Right lobe of liver (tissue), 6 donors: ENCODE results near the gene TRAIP. TPM values are rescaled to one million over a fixed set of nuclear protein-coding genes. Genes with fewer than 3 reads are reported as not detected.

Experiments used
- ATAC-seq, 4 donors: fragments of 200-7000 bp; cut with Tn5 transposase; one replicate each; pipeline ENCODE4 v1.9.1; 2020; ENCODE audit warnings: mild to moderate bottlenecking in 4 of 4, moderate library complexity in 4 of 4
- DNase-seq, 3 donors: peaks; one replicate each; pipeline ENCODE4 v3.0.0-alpha.2; 2020
- H3K27ac ChIP-seq, 3 donors: fragments of 200-600 bp; one replicate each; pipeline ENCODE4 v1.8.0; 2022
- H3K27me3 ChIP-seq, 2 donors: fragments of 200-600 bp; one replicate each; pipeline ENCODE4 v1.8.0; 2022
- H3K36me3 ChIP-seq, 4 donors: fragments of 200-600 bp; sonication (generic) in 1 of 4; one replicate each; pipeline versions ENCODE4 v1.5.1 to v1.8.0; 2017 to 2022; ENCODE audit warnings: control low read depth in 1 of 4
- H3K4me1 ChIP-seq, 4 donors: fragments of 200-600 bp; sonication (generic) in 1 of 4; one replicate each; pipeline versions ENCODE4 v1.5.1 to v1.8.0; 2017 to 2022; ENCODE audit warnings: control low read depth in 1 of 4
- H3K4me3 ChIP-seq, 3 donors: fragments of 200-600 bp; one replicate each; pipeline ENCODE4 v1.8.0; 2022
- H3K9me3 ChIP-seq, 4 donors: fragments of 200-600 bp; sonication (generic) in 1 of 4; one replicate each; pipeline versions ENCODE4 v1.5.1 to v1.8.0; 2017 to 2022; ENCODE audit warnings: control low read depth in 1 of 4
- POLR2A ChIP-seq: fragments of 450-650 bp; IDR thresholded peaks from one replicate; pipeline ENCODE4 v1.6.1; 2017; ENCODE audit warnings: antibody characterized with exemption, mild to moderate bottlenecking
- WGBS: methylation state at CpG from one replicate; pipeline ENCODE4 v1.1.6; 2018; ENCODE audit warnings: low coverage, low lambda C conversion rate; ENCODE audit not compliant: insufficient coverage; ENCODE audit errors: missing lambda C conversion rate; 5-methylcytosine and 5-hydroxymethylcytosine counted together
- intact Hi-C, 2 donors: fragments of 100-400 bp; cut with DNase I; formaldehyde crosslinking; loops; one replicate each; pipeline versions ENCODE4 v1.11.2 to v1.14.1; 2022
- total RNA-seq, 6 experiments: library from RNA; depleted of rRNA in 2 of 6; stranded (reverse); fragments of >200 nt in 2 of 6; fragmentation: NEBNext Ultra II Directional in 3 of 6; extraction: Animal tissue kit (Norgen Biotek cat#: 25700) in 3 of 6; gene quantifications; one replicate each; pipeline versions ENCODE4 v1.1.0 to v1.2.4, GENCODE V29; 2016 to 2023
- TF ChIP-seq, protein P1 (sequence below), 4 donors: fragments of 200-600 bp in 3 of 4; fragments of 450-650 bp in 1 of 4; IDR thresholded peaks; one replicate each; pipeline versions ENCODE4 v1.5.1 to v1.8.0; 2016 to 2022; ENCODE audit warnings: antibody characterized with exemption in 4 of 4, mild to moderate bottlenecking in 2 of 4
- donor health status: DM: no; HTN: yes; CAD: no.
- donor health status: DM: no; HTN: no; CAD: no.
- donor health status: DM: no; HTN: no; CAD: no.
- donor health status: DM: no; HTN: yes; CAD: no.
- donor health status: DM: no; HTN: yes; CAD: no.

TRAIP gene
- total RNA-seq, 6 experiments from 2014 or later, result 0.55 to 3.1 (median 0.98) TPM

DNA sequence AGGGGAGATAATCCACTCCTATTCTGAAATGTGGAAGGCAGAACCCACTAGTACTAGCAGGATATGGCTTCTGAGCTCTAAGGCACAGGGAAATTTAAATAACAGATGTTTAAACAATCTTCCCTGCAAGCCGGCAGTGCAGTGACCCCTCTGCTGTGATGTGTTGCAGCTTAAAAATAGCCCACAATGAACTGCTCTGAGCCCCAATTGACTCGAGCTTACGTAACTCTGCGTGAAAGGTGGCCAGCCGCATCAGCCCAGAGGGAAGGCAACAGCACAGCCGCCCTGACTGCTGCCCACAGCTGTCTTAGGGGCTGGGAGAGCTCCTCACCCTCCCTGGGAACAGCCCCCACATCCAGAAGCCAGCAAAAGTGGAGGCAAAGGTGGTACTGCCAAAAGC lies 25.8 kb upstream of the TRAIP start:
- H3K27me3 ChIP-seq, result no peaks in the 10 kb centered on the region
- H3K36me3 ChIP-seq, result no peaks in the 10 kb centered on the region
- 30% methylated on average over 2 of the region's 6 CpGs for WGBS
- DNase-seq, result no peak
- H3K4me1 ChIP-seq, result no peaks in the 10 kb centered on the region
- intact Hi-C loops, result no loop called here
- no peak for TF ChIP-seq POLR2A
- TF ChIP-seq, protein P1, sequence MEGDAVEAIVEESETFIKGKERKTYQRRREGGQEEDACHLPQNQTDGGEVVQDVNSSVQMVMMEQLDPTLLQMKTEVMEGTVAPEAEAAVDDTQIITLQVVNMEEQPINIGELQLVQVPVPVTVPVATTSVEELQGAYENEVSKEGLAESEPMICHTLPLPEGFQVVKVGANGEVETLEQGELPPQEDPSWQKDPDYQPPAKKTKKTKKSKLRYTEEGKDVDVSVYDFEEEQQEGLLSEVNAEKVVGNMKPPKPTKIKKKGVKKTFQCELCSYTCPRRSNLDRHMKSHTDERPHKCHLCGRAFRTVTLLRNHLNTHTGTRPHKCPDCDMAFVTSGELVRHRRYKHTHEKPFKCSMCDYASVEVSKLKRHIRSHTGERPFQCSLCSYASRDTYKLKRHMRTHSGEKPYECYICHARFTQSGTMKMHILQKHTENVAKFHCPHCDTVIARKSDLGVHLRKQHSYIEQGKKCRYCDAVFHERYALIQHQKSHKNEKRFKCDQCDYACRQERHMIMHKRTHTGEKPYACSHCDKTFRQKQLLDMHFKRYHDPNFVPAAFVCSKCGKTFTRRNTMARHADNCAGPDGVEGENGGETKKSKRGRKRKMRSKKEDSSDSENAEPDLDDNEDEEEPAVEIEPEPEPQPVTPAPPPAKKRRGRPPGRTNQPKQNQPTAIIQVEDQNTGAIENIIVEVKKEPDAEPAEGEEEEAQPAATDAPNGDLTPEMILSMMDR (IDR thresholded peaks at IDR 0.05), result no peak
- no peak overlapping the region for H3K27ac ChIP-seq
- no peaks in the 10 kb centered on the region for H3K9me3 ChIP-seq
- ATAC-seq, result peak in 3 of 4 donors; percentile 29 to 32 (median 32)
- no peak overlapping the region for H3K4me3 ChIP-seq

DNA sequence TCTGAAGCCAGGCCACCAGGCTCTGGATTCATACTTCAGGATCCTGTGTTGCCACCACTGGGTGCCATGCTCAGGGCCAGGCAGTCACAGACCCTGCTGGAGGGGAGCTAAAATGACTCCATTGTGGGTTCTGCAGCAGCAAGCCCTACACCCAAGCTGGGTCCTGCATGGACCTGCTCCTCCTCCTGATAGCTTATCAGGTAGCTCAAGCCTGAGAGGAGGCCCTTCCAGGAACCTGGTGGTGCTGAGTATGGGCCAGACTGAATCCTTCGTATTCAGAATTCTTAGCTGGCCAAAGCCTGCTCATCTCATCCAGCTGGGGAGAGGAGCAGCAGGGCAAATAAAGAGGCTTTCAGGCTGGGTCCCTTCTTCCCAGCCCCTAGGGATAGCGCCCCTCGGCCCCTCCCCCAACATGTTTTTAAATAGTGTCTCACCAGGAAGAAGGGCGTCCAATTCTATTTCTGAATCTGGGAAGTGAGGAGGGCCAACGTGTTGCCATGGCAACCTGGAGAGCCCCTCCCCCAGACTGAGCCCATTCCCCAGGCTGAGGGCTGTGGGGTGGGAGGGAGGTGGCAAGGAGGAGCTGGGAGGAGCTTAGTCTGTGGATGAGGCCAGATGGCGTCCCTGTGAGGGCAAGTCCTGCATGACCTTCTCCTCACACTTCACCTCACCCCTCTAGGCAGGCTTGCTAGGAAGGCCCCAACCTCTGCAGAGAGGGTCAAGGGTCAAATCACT lies 24.4 kb upstream of the TRAIP start:
- ATAC-seq, result no peak
- DNase-seq, result no peak
- no peak overlapping the region for H3K4me3 ChIP-seq
- TF ChIP-seq, protein P1 (IDR thresholded peaks at IDR 0.05), result no peak
- no peak for TF ChIP-seq POLR2A
- no peaks in the 10 kb centered on the region for H3K36me3 ChIP-seq
- no peaks in the 10 kb centered on the region for H3K9me3 ChIP-seq
- H3K27ac ChIP-seq, result no peak overlapping the region
- WGBS, result 33% methylated on average over 2 of the region's 6 CpGs
- H3K4me1 ChIP-seq, result no peaks in the 10 kb centered on the region
- no peaks in the 10 kb centered on the region for H3K27me3 ChIP-seq
- intact Hi-C loops, result no loop called here

DNA sequence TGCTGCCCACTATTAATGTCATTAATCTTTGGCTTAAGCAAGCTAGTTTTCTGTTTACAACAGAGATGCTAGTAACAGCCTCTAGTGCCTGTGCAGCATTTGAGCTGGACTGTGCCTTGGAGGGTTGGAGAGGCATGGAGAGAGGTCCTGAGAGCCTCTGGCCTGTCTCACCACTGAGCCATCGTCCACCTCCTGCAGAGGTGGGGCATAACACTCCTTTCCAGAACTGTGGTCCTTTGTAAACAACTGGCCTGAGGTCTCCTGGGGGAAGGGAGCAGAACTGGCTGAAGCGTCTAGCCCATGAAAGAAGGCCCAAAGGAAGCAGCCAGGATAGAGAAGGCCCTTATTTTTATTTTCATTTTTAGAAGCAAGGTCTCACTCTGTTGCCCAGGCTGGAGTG lies 23.4 kb upstream of the TRAIP start:
- Histone ChIP-seq H3K9me3 (no peaks in the 10 kb centered on the region), H3K4me1 (no peaks in the 10 kb centered on the region), H3K27me3 (no peaks in the 10 kb centered on the region), H3K36me3 (no peaks in the 10 kb centered on the region), H3K4me3 (no peak overlapping the region), H3K27ac (no peak overlapping the region)
- TF ChIP-seq POLR2A, result no peak
- TF ChIP-seq, protein P1 (IDR thresholded peaks at IDR 0.05), result no peak
- intact Hi-C loops, result no loop called here
- no peak for ATAC-seq
- WGBS, result no CpG with 5 or more reads among the region's 2 CpGs
- no peak for DNase-seq

DNA sequence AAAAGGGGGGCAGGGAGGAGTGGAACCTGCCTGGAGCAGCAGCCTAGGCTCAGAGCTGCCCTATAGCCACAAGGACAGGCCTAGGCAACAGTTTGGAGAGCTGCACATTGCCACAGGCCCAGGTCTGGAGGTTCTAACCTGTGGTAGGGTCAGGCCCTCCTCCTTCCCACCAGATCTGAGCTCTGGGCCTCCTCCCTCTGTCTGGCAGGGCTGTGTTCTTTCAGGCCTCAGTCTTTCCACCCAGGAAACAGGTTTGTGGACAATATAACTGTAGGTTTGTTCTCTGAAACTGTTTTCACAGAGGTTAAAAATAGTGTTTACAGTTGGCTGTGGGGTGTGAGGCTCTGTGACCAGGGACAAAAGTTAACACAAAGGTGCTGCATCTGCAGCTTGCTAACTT lies 22.3 kb upstream of the TRAIP start:
- ATAC-seq, result no peak
- no peak for DNase-seq
- Histone ChIP-seq H3K36me3 (no peaks in the 10 kb centered on the region), H3K4me1 (no peaks in the 10 kb centered on the region), H3K4me3 (no peak overlapping the region), H3K27me3 (no peaks in the 10 kb centered on the region), H3K27ac (no peak overlapping the region), H3K9me3 (no peaks in the 10 kb centered on the region)
- TF ChIP-seq, protein P1 (IDR thresholded peaks at IDR 0.05), result no peak
- intact Hi-C loops, result no loop called here

DNA sequence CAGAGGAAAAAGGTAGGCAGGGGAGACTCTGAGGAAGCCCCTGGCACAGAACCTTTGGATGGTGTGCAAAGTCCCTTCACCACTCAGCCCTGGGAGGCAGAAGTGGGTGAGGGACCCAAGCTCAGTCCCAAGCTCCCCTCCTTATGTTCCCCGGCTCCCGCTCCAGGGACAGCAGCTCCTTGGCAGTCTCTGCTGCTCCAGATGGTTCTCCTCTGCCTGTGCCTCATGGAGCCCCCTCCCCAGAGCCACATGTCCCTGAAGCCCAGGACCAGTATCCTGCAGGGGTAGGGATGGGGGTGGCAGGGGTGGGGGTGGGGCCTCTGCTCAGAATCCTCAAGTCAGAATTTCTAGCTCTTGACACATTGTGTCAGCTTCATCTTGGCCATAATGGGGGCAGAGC lies 21.4 kb upstream of the TRAIP start:
- no peaks in the 10 kb centered on the region for H3K36me3 ChIP-seq
- WGBS, result no CpG with 5 or more reads among the region's 2 CpGs
- no peak overlapping the region for H3K27ac ChIP-seq
- no peak overlapping the region for H3K4me3 ChIP-seq
- no peaks in the 10 kb centered on the region for H3K4me1 ChIP-seq
- no peaks in the 10 kb centered on the region for H3K9me3 ChIP-seq
- DNase-seq (no peak), ATAC-seq (no peak)
- no peaks in the 10 kb centered on the region for H3K27me3 ChIP-seq
- intact Hi-C loops, result no loop called here
- TF ChIP-seq POLR2A, result no peak
- TF ChIP-seq, protein P1 (IDR thresholded peaks at IDR 0.05), result no peak
